ENCODE data around the gene CDKN1C.

CDKN1C gene

GRCh38 chr11:2924821-2925675 is 39.5 kb upstream of the CDKN1C start:
- H3K27ac ChIP-seq (ENCODE audit: extremely low read depth, low read depth, low read length): no peak overlapping the region
- no peaks in the 10 kb centered on the region for H3K4me1 ChIP-seq (ENCODE audit: control insufficient read depth, insufficient read depth, low read length)
- H3K4me3 ChIP-seq (ENCODE audit: low read depth, low read length): no peak overlapping the region
- CTCF ChIA-PET: interaction anchor here (0.7 to 1.5 kb wide), 5 partner anchors 12 to 393 kb away, joined by 3 to 4 read pairs (median 3); no protein-coding TSS in a partner anchor
- peak; percentile 22; the same call in 1 of the 2 replicates for TF ChIP-seq ZFHX2 (tag by site-specific recombination; conservative IDR thresholded peaks at IDR 0.05)
- TF ChIP-seq SP2 (tag by site-specific recombination; IDR thresholded peaks at IDR 0.05): 0 out of 2 replicates have a peak, but pooled peaks have one; percentile 8
- no peak for TF ChIP-seq ZNF791 (tag by site-specific recombination; IDR thresholded peaks at IDR 0.05)
- H3K36me3 ChIP-seq (ENCODE audit: control insufficient read depth in 2 of 2, insufficient read depth in 1 of 2, low read length in 2 of 2): no peaks in the 10 kb centered on the region
- POLR2A ChIA-PET: no interaction called here
- H3K9me3 ChIP-seq (ENCODE audit: control insufficient read depth, insufficient read depth, low read depth, low read length): no peaks in the 10 kb centered on the region

DNA sequence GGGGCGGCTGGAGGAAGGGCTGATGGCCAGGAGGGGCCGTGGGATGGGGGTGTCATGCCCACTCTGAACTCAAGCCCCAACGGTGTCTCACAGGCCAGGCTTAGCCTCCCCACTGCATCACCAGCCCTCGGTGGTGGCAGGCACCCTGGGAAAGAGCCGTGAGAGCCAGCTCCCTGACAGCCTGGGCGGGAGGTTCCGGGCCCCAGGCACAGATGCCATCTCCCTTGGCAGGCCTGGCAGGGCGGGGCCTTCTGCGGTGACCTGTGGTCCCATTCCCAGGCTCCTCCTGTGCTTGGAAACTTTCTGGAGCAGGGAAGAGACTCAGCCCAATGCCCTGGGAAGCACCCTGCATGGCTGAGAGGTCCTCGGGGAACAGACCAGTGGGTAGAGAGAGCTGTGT is 38.8 kb upstream of the CDKN1C start:
- POLR2A ChIA-PET: no interaction called here
- Histone ChIP-seq H3K27ac (ENCODE audit: extremely low read depth, low read depth, low read length) (no peak overlapping the region), H3K4me1 (ENCODE audit: control insufficient read depth, insufficient read depth, low read length) (no peaks in the 10 kb centered on the region)

More for the DNA sequence above, 38.8 kb upstream of the CDKN1C start:
- no peaks in the 10 kb centered on the region for H3K36me3 ChIP-seq (ENCODE audit: control insufficient read depth in 2 of 2, insufficient read depth in 1 of 2, low read length in 2 of 2)
- H3K9me3 ChIP-seq (ENCODE audit: control insufficient read depth, insufficient read depth, low read depth, low read length): no peaks in the 10 kb centered on the region
- H3K4me3 ChIP-seq (ENCODE audit: low read depth, low read length): no peak overlapping the region
- CTCF ChIA-PET: interaction anchor here (0.7 to 1.5 kb wide), 4 partner anchors 11 to 392 kb away, joined by 3 to 4 read pairs (median 3); no protein-coding TSS in a partner anchor
- TF ChIP-seq, protein P1, sequence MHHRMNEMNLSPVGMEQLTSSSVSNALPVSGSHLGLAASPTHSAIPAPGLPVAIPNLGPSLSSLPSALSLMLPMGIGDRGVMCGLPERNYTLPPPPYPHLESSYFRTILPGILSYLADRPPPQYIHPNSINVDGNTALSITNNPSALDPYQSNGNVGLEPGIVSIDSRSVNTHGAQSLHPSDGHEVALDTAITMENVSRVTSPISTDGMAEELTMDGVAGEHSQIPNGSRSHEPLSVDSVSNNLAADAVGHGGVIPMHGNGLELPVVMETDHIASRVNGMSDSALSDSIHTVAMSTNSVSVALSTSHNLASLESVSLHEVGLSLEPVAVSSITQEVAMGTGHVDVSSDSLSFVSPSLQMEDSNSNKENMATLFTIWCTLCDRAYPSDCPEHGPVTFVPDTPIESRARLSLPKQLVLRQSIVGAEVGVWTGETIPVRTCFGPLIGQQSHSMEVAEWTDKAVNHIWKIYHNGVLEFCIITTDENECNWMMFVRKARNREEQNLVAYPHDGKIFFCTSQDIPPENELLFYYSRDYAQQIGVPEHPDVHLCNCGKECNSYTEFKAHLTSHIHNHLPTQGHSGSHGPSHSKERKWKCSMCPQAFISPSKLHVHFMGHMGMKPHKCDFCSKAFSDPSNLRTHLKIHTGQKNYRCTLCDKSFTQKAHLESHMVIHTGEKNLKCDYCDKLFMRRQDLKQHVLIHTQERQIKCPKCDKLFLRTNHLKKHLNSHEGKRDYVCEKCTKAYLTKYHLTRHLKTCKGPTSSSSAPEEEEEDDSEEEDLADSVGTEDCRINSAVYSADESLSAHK (tag by site-specific recombination; IDR thresholded peaks at IDR 0.05): no peak
- no peak for TF ChIP-seq ZNF394 (tag by site-specific recombination; IDR thresholded peaks at IDR 0.05; ENCODE audit: borderline replicate concordance)
- TF ChIP-seq, protein P2, sequence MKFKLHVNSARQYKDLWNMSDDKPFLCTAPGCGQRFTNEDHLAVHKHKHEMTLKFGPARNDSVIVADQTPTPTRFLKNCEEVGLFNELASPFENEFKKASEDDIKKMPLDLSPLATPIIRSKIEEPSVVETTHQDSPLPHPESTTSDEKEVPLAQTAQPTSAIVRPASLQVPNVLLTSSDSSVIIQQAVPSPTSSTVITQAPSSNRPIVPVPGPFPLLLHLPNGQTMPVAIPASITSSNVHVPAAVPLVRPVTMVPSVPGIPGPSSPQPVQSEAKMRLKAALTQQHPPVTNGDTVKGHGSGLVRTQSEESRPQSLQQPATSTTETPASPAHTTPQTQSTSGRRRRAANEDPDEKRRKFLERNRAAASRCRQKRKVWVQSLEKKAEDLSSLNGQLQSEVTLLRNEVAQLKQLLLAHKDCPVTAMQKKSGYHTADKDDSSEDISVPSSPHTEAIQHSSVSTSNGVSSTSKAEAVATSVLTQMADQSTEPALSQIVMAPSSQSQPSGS (tag by site-specific recombination; IDR thresholded peaks at IDR 0.05; ENCODE audit: low read depth): no peak
- TF ChIP-seq ZNF521 (tag by site-specific recombination; IDR thresholded peaks at IDR 0.05): no peak
- no peak for TF ChIP-seq ZNF530 (tag by site-specific recombination; IDR thresholded peaks at IDR 0.05; ENCODE audit: low read depth)
- TF ChIP-seq TCF7L2 (IDR thresholded peaks at IDR 0.05; ENCODE audit: borderline replicate concordance, low read depth, low read length): no peak
- no peak for TF ChIP-seq ZNF76 (tag by site-specific recombination; IDR thresholded peaks at IDR 0.05; ENCODE audit: borderline replicate concordance, low read depth)
- TF ChIP-seq SP3 (tag by site-specific recombination; IDR thresholded peaks at IDR 0.05): no peak
- TF ChIP-seq KLF1 (tag by site-specific recombination; IDR thresholded peaks at IDR 0.05): no peak
- TF ChIP-seq WT1 (tag by site-specific recombination; IDR thresholded peaks at IDR 0.05): no peak
- TF ChIP-seq, protein P3, sequence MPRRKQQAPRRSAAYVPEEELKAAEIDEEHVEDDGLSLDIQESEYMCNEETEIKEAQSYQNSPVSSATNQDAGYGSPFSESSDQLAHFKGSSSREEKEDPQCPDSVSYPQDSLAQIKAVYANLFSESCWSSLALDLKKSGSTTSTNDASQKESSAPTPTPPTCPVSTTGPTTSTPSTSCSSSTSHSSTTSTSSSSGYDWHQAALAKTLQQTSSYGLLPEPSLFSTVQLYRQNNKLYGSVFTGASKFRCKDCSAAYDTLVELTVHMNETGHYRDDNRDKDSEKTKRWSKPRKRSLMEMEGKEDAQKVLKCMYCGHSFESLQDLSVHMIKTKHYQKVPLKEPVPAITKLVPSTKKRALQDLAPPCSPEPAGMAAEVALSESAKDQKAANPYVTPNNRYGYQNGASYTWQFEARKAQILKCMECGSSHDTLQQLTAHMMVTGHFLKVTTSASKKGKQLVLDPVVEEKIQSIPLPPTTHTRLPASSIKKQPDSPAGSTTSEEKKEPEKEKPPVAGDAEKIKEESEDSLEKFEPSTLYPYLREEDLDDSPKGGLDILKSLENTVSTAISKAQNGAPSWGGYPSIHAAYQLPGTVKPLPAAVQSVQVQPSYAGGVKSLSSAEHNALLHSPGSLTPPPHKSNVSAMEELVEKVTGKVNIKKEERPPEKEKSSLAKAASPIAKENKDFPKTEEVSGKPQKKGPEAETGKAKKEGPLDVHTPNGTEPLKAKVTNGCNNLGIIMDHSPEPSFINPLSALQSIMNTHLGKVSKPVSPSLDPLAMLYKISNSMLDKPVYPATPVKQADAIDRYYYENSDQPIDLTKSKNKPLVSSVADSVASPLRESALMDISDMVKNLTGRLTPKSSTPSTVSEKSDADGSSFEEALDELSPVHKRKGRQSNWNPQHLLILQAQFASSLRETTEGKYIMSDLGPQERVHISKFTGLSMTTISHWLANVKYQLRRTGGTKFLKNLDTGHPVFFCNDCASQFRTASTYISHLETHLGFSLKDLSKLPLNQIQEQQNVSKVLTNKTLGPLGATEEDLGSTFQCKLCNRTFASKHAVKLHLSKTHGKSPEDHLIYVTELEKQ (tag by site-specific recombination; IDR thresholded peaks at IDR 0.05; ENCODE audit: borderline replicate concordance): no peak
- no peak for TF ChIP-seq KLF8 (tag by site-specific recombination; IDR thresholded peaks at IDR 0.05)
- no peak for TF ChIP-seq ZNF707 (tag by site-specific recombination; IDR thresholded peaks at IDR 0.05)
- no peak for TF ChIP-seq OSR2 (tag by site-specific recombination; IDR thresholded peaks at IDR 0.05)
- no peak for TF ChIP-seq ZNF266 (tag by site-specific recombination; IDR thresholded peaks at IDR 0.05; ENCODE audit: low read depth)
- TF ChIP-seq ZNF514 (tag by site-specific recombination; IDR thresholded peaks at IDR 0.05): no peak
- no peak for TF ChIP-seq PBX3 (CRISPR knock-in tag; IDR thresholded peaks at IDR 0.05)
